Ammon's horn (tissue), 1 donor: Measurements from ENCODE around the gene SUSD4.

Experiments used
- DNase-seq: peaks from one replicate; pipeline ENCODE4 v3.0.0-alpha.2; 2016; ENCODE audit warnings: low spot score

The SUSD4 gene

GRCh38 chr1:223329664-223330415 lies 34.1 kb downstream of the SUSD4 start:
- no peak for DNase-seq

GRCh38 chr1:223329252-223329651 lies 34.7 kb downstream of the SUSD4 start:
- no peak for DNase-seq

- no peak for DNase-seq
Measured at GRCh38 chr1:223328566-223328965, 35.4 kb downstream of the SUSD4 start.

GRCh38 chr1:223326776-223327175 lies 37.2 kb downstream of the SUSD4 start:
- DNase-seq: no peak

- DNase-seq: no peak
Measured at GRCh38 chr1:223323491-223324484, 40.2 kb downstream of the SUSD4 start.

GRCh38 chr1:223322868-223323267 lies 41.1 kb downstream of the SUSD4 start:
- DNase-seq: no peak

- DNase-seq: no peak
Measured at GRCh38 chr1:223320959-223321358, 43.0 kb downstream of the SUSD4 start.

- no peak for DNase-seq
Measured at GRCh38 chr1:223319905-223320580, 43.9 kb downstream of the SUSD4 start.

- DNase-seq: no peak
Measured at GRCh38 chr1:223319398-223319797, 44.6 kb downstream of the SUSD4 start.

GRCh38 chr1:223316082-223316481 lies 47.9 kb downstream of the SUSD4 start:
- no peak for DNase-seq

GRCh38 chr1:223315665-223316064 lies 48.3 kb downstream of the SUSD4 start:
- no peak for DNase-seq

- DNase-seq: no peak
Measured at GRCh38 chr1:223313415-223313754, 50.6 kb downstream of the SUSD4 start.

GRCh38 chr1:223312705-223313414 lies 51.1 kb downstream of the SUSD4 start:
- no peak for DNase-seq

- DNase-seq: no peak
Measured at GRCh38 chr1:223312273-223312672, 51.7 kb downstream of the SUSD4 start.

- no peak for DNase-seq
Measured at GRCh38 chr1:223311826-223312225, 52.1 kb downstream of the SUSD4 start.

GRCh38 chr1:223308136-223308535 lies 55.8 kb downstream of the SUSD4 start:
- DNase-seq: no peak

- DNase-seq: no peak
Measured at GRCh38 chr1:223307544-223307943, 56.4 kb downstream of the SUSD4 start.

- DNase-seq: no peak
Measured at GRCh38 chr1:223304931-223305330, 59.0 kb downstream of the SUSD4 start.

GRCh38 chr1:223301371-223301770 lies 62.6 kb downstream of the SUSD4 start:
- DNase-seq: no peak

- DNase-seq: no peak
Measured at GRCh38 chr1:223299553-223299952, 64.4 kb downstream of the SUSD4 start.

- no peak for DNase-seq
Measured at GRCh38 chr1:223298701-223299100, 65.3 kb downstream of the SUSD4 start.

GRCh38 chr1:223297800-223298199 lies 66.2 kb downstream of the SUSD4 start:
- no peak for DNase-seq
